Ramos (cell line): ENCODE data around the gene KLK3.

Experiments
- in situ Hi-C: fragments of 300-500 bp; cut with MboI; formaldehyde crosslinking; loops from one replicate; pipeline ENCODE4 v1.14.3; 2022; ENCODE audit warnings: low sequenced_read_pairs; ENCODE audit not compliant: unreplicated experiment

The KLK3 gene

GRCh38 chr19:50896591-50897190, 42.0 kb downstream of the KLK3 start:
- in situ Hi-C loops, result no loop called here

DNA sequence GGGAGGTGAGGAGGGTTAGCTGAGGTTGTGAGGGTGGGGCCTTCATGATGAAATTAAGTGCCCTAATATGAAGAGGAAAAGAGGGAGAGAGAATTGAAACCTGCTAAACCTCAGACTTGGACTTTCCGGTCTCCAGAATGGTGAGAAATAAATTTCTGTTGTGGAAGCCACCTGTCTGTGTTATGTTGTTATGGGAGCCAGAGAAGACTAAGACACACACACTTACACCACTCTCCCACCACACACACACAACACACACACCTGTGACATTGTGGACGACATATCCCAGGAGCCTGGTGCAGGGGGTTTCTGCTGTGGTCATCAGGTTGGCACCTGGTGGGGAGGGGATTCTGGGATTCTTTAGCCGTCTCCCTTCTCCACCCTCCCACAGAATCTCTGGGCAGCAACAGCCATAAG, 42.5 kb downstream of the KLK3 start:
- in situ Hi-C loops, result no loop called here

- in situ Hi-C loops, result no loop called here
These were observed 42.9 kb downstream of the KLK3 start for GRCh38 chr19:50897612-50898011.

DNA sequence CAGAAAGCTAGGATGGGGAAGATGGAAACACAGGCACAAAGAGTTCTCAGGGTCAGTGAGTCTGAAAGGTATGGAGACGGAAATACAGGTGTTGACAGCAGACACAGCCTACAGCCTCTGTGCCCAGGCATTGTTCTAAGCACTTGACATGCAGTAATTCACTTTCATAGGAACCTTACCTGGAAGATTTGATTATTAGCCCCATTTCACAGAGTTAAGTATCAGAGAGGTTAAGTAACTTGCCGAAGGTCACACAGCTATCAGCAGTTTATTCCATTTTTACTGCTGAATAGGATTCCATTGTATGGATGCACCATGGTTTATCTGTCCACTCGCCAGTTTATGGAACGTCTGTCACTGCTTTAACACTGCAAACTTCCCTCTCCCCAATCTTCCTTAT, 43.3 kb downstream of the KLK3 start:
- in situ Hi-C loops, result no loop called here

GRCh38 chr19:50899569-50899968, 44.9 kb downstream of the KLK3 start:
- in situ Hi-C loops, result no loop called here

DNA sequence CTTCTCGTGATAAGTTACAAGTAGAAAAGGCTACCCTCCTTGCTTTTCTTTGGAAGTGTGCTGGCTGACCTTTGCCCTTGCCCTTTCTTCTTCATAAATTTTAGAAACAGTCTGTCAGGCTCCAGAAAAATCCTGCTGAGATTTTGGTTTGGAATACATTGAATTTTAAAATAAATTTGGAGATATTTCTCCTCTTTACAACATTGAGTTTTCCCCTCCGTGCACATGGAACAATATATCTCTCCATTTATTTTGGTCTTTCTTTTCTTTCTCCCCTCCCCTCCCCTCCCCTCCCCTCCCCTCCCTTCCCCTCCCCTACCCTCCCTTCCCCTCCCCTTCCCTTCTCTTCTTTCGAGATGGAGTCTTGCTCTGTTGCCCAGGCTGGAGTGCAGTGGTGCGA, 47.9 kb downstream of the KLK3 start:
- in situ Hi-C loops, result no loop called here

DNA sequence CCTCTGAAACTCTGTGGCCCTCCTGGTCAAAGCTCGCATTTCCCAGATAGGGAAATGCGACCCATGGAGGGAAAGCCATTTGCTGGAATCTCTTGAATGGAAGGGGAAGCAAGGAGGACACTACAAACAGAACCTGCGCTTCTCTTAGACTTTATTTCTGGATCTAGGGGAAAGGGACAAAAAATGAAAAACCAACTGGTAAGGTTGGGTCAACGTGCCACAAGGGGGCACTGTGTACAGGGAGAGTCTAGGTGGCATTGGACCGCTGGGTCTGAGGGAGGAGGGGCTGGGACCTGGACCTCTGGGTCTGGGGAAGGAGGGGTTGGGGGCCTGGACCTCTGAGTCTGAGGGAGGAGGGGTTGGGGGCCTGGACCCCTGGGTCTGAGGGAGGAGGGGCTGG, 51.5 kb downstream of the KLK3 start:
- in situ Hi-C loops, result no loop called here

GRCh38 chr19:50908336-50908735, 53.6 kb downstream of the KLK3 start:
- in situ Hi-C loops, result no loop called here

DNA sequence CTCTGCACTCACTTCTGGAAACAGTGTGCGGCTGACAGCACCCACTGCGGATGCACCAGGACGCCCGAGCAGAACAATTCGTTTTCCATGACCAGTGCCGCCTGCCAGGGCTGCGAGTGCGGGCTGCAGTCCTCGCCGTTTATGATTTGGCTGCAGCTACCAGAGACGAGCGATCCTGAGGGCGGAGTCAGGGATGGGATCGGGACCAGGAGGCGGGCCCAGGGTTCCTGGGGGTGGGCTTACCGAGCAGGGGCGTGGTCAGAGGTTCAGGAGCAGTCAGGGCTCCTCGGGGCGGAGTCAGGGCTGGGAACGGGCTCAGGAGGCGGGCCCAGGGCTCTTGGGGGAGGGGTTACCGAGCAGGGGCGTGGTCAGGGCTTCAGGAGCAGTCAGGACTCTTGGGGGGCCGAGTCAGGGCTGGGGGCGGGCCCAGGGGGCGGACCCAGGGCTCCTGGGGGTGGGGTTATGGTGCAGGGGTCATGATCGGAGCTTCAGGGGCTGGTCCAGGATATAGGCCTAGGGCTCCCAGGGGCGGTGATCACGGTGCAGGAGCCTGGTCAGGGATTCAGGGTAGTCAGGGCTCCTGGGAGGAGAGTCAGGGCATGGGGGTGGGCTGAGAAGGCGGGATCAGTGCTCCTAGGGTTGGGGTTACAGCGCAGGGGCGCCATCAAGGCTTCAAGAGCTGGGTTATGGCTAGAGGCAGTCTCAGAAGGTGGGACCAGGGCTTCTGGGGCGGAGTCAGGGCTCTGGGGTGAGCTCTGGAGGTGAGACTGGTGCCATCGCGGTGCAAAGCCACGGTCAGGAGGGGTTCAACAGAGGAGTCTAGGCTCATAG, 54.7 kb downstream of the KLK3 start:
- in situ Hi-C loops, result no loop called here
